ENCODE measurements around the gene UPP1.

GRCh38 chr7:48048113-48048512 lies 41.0 kb upstream of the UPP1 start:
- no peak for TF ChIP-seq POLR2A (IDR thresholded peaks at IDR 0.05; ENCODE audit: low read depth)
- TF ChIP-seq, protein P1, sequence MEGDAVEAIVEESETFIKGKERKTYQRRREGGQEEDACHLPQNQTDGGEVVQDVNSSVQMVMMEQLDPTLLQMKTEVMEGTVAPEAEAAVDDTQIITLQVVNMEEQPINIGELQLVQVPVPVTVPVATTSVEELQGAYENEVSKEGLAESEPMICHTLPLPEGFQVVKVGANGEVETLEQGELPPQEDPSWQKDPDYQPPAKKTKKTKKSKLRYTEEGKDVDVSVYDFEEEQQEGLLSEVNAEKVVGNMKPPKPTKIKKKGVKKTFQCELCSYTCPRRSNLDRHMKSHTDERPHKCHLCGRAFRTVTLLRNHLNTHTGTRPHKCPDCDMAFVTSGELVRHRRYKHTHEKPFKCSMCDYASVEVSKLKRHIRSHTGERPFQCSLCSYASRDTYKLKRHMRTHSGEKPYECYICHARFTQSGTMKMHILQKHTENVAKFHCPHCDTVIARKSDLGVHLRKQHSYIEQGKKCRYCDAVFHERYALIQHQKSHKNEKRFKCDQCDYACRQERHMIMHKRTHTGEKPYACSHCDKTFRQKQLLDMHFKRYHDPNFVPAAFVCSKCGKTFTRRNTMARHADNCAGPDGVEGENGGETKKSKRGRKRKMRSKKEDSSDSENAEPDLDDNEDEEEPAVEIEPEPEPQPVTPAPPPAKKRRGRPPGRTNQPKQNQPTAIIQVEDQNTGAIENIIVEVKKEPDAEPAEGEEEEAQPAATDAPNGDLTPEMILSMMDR (IDR thresholded peaks at IDR 0.05): no peak
- TF ChIP-seq POLR2AphosphoS5 (IDR thresholded peaks at IDR 0.05): no peak
- TF ChIP-seq EP300 (IDR thresholded peaks at IDR 0.05): no peak
